Gastrocnemius medialis (tissue), 4 donors: Measurements from ENCODE around the gene DOCK4. TPM values are rescaled to one million over a fixed set of nuclear protein-coding genes. Genes with fewer than 3 reads are reported as not detected.

Source experiments
- ATAC-seq, 2 donors: fragments of 150-250 bp; one replicate each; pipeline ENCODE4 v1.9.1; 2016
- DNase-seq, 2 donors: peaks; one replicate each; pipeline ENCODE4 v3.0.0-alpha.2; 2019
- H3K27ac ChIP-seq, 4 donors: fragments of 200-600 bp; sonication (generic); 1 replicate in 1 of 4; 2 replicates in 3 of 4; pipeline ENCODE4 v1.5.1; 2016 to 2018; ENCODE audit warnings: mild to moderate bottlenecking in 2 of 4, moderate library complexity in 1 of 4
- H3K27me3 ChIP-seq, 3 donors: fragments of 200-600 bp; sonication (generic) in 2 of 3; 1 replicate in 1 of 3; 2 replicates in 2 of 3; pipeline versions ENCODE4 v1.5.1 to v1.6.0; 2016 to 2019; ENCODE audit warnings: mild to moderate bottlenecking in 1 of 3, moderate library complexity in 1 of 3
- H3K36me3 ChIP-seq, 2 donors: fragments of 200-600 bp; sonication (generic) in 1 of 2; one replicate each; pipeline ENCODE4 v1.5.1; 2017 to 2018
- H3K4me1 ChIP-seq, 2 donors: fragments of 200-600 bp; sonication (generic) in 1 of 2; one replicate each; pipeline ENCODE4 v1.5.1; 2016 to 2017; ENCODE audit warnings: mild to moderate bottlenecking in 2 of 2
- H3K4me3 ChIP-seq, 4 donors: fragments of 200-600 bp; sonication (generic) in 3 of 4; 1 replicate in 1 of 4; 2 replicates in 3 of 4; pipeline ENCODE4 v1.5.1; 2016 to 2019; ENCODE audit warnings: mild to moderate bottlenecking in 2 of 4
- H3K9me3 ChIP-seq, 3 donors: fragments of 200-600 bp; sonication (generic) in 2 of 3; 1 replicate in 1 of 3; 2 replicates in 2 of 3; pipeline ENCODE4 v1.5.1; 2016 to 2019
- POLR2A ChIP-seq, 2 donors: fragments of 450-650 bp; IDR thresholded peaks; one replicate each; pipeline ENCODE4 v1.6.1; 2017; ENCODE audit warnings: antibody characterized with exemption in 2 of 2, mild to moderate bottlenecking in 2 of 2, moderate library complexity in 2 of 2
- in situ Hi-C, 4 donors: fragments of 200-750 bp; cut with MboI; loops; one replicate each; pipeline versions ENCODE4 v1.15.0 to v1.8.0; 2017; ENCODE audit warnings: low sequenced_read_pairs in 4 of 4
- intact Hi-C: fragments of 100-400 bp; cut with DNase I; formaldehyde crosslinking; loops from one replicate; pipeline ENCODE4 v1.15.1; 2023; ENCODE audit warnings: low total_unique reads
- total RNA-seq, 4 donors: library from RNA; depleted of rRNA; stranded (reverse); fragments of >200 nt; gene quantifications; one replicate each; pipeline versions ENCODE4 v1.1.0 to v1.2.3, GENCODE V29; 2016
- TF ChIP-seq, protein P1 (sequence below), 5 experiments: fragments of 450-650 bp in 3 of 5; fragments of 200-600 bp in 2 of 5; sonication (generic) in 2 of 5; IDR thresholded peaks in 4 of 5; conservative IDR thresholded peaks in 1 of 5; 1 replicate in 4 of 5; 2 replicates in 1 of 5; pipeline ENCODE4 v1.5.1; 2016 to 2019; ENCODE audit warnings: antibody characterized with exemption in 5 of 5, mild to moderate bottlenecking in 3 of 5, moderate library complexity in 3 of 5

Gene DOCK4
- total RNA-seq, 4 donors from 2014 or later: 8.7 to 12.0 (median 10.2) TPM

GRCh38 chr7:112089551-112089950 is 116.6 kb downstream of the DOCK4 start:
- TF ChIP-seq POLR2A (IDR thresholded peaks at IDR 0.05): no peak
- TF ChIP-seq, protein P1, sequence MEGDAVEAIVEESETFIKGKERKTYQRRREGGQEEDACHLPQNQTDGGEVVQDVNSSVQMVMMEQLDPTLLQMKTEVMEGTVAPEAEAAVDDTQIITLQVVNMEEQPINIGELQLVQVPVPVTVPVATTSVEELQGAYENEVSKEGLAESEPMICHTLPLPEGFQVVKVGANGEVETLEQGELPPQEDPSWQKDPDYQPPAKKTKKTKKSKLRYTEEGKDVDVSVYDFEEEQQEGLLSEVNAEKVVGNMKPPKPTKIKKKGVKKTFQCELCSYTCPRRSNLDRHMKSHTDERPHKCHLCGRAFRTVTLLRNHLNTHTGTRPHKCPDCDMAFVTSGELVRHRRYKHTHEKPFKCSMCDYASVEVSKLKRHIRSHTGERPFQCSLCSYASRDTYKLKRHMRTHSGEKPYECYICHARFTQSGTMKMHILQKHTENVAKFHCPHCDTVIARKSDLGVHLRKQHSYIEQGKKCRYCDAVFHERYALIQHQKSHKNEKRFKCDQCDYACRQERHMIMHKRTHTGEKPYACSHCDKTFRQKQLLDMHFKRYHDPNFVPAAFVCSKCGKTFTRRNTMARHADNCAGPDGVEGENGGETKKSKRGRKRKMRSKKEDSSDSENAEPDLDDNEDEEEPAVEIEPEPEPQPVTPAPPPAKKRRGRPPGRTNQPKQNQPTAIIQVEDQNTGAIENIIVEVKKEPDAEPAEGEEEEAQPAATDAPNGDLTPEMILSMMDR (IDR thresholded peaks at IDR 0.05 in 4 of 5, conservative IDR thresholded peaks at IDR 0.05 in 1 of 5): no peak
- in situ Hi-C loops (no loop called here), intact Hi-C loops (no loop called here)
- ATAC-seq (no peak), DNase-seq (no peak)
- Histone ChIP-seq H3K4me1 (peaks cover 0 to 16% of the 10 kb centered on the region in 2 donors), H3K27me3 (no peaks in the 10 kb centered on the region), H3K27ac (no peak overlapping the region), H3K9me3 (no peaks in the 10 kb centered on the region), H3K4me3 (no peak overlapping the region), H3K36me3 (no peaks in the 10 kb centered on the region)

- Histone ChIP-seq H3K36me3 (no peaks in the 10 kb centered on the region), H3K4me1 (peaks cover 0 to 17% of the 10 kb centered on the region in 2 donors), H3K27ac (no peak overlapping the region), H3K4me3 (no peak overlapping the region), H3K9me3 (no peaks in the 10 kb centered on the region), H3K27me3 (no peaks in the 10 kb centered on the region)
- ATAC-seq (no peak), DNase-seq (no peak)
- intact Hi-C loops (no loop called here), in situ Hi-C loops (no loop called here)
- no peak for TF ChIP-seq POLR2A (IDR thresholded peaks at IDR 0.05)
- TF ChIP-seq, protein P1 (IDR thresholded peaks at IDR 0.05 in 4 of 5, conservative IDR thresholded peaks at IDR 0.05 in 1 of 5): no peak
Measured at GRCh38 chr7:112088484-112089016, 117.6 kb downstream of the DOCK4 start.

- Histone ChIP-seq H3K9me3 (no peaks in the 10 kb centered on the region), H3K4me3 (no peak overlapping the region), H3K27ac (no peak overlapping the region), H3K36me3 (no peaks in the 10 kb centered on the region), H3K27me3 (no peaks in the 10 kb centered on the region), H3K4me1 (peaks cover 0 to 22% of the 10 kb centered on the region in 2 donors)
- in situ Hi-C loops (no loop called here), intact Hi-C loops (no loop called here)
- DNase-seq (no peak), ATAC-seq (no peak)
- no peak for TF ChIP-seq POLR2A (IDR thresholded peaks at IDR 0.05)
- TF ChIP-seq, protein P1 (IDR thresholded peaks at IDR 0.05 in 4 of 5, conservative IDR thresholded peaks at IDR 0.05 in 1 of 5): no peak
Measured at GRCh38 chr7:112086496-112087254, 119.5 kb downstream of the DOCK4 start.

DNA sequence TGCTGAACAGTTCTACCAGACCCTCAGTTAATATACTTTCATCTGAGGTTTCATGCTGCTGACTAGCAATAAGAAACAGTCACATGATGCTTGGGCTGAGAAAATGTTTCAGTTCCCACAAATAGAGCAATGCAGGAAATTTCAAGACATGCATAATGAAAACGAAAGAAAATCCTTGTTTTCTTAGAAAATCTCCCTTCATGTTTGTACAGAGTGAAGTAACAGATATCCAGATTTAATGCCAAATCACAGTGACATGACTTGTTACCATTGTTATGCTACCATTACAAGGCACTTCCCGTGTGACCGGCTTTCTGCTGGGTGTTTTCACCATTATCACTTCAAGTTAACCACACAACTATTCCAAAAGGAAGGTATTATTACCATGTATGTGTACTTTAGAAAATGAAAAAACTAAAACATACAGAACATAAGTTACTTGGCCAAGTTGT is 121.7 kb downstream of the DOCK4 start:
- TF ChIP-seq POLR2A (IDR thresholded peaks at IDR 0.05): no peak
- TF ChIP-seq, protein P1 (IDR thresholded peaks at IDR 0.05 in 4 of 5, conservative IDR thresholded peaks at IDR 0.05 in 1 of 5): no peak
- H3K27me3 ChIP-seq: no peaks in the 10 kb centered on the region
- peak overlapping the region in 2 of 4 donors; percentile 16 to 24 for H3K27ac ChIP-seq
- H3K4me1 ChIP-seq: peaks cover 0 to 37% of the 10 kb centered on the region in 2 donors
- H3K4me3 ChIP-seq: no peak overlapping the region
- no peaks in the 10 kb centered on the region for H3K36me3 ChIP-seq
- in situ Hi-C loops: no loop called here
- ATAC-seq: peak in 1 of 2 donors; percentile 11
- H3K9me3 ChIP-seq: no peaks in the 10 kb centered on the region
- intact Hi-C loops: loop anchor here (5.0 kb wide), 1 partner anchor 48 kb away; no protein-coding TSS in a partner anchor
- no peak for DNase-seq
